GM19395 (cell line): ENCODE data around the gene ADAM11.
"Not testable (repeated sequence)": the region's sequence is repeated elsewhere in the genome, so short reads cannot be mapped to it uniquely, and the experiment has no call there.

Experiments
- ATAC-seq: cut with Tn5 transposase; IDR thresholded peaks from one replicate; pipeline ENCODE4 v1.9.1; 2021; ENCODE audit warnings: mild to moderate bottlenecking, moderate library complexity; ENCODE audit not compliant: unreplicated experiment

The ADAM11 gene, protein sequence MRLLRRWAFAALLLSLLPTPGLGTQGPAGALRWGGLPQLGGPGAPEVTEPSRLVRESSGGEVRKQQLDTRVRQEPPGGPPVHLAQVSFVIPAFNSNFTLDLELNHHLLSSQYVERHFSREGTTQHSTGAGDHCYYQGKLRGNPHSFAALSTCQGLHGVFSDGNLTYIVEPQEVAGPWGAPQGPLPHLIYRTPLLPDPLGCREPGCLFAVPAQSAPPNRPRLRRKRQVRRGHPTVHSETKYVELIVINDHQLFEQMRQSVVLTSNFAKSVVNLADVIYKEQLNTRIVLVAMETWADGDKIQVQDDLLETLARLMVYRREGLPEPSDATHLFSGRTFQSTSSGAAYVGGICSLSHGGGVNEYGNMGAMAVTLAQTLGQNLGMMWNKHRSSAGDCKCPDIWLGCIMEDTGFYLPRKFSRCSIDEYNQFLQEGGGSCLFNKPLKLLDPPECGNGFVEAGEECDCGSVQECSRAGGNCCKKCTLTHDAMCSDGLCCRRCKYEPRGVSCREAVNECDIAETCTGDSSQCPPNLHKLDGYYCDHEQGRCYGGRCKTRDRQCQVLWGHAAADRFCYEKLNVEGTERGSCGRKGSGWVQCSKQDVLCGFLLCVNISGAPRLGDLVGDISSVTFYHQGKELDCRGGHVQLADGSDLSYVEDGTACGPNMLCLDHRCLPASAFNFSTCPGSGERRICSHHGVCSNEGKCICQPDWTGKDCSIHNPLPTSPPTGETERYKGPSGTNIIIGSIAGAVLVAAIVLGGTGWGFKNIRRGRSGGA

DNA sequence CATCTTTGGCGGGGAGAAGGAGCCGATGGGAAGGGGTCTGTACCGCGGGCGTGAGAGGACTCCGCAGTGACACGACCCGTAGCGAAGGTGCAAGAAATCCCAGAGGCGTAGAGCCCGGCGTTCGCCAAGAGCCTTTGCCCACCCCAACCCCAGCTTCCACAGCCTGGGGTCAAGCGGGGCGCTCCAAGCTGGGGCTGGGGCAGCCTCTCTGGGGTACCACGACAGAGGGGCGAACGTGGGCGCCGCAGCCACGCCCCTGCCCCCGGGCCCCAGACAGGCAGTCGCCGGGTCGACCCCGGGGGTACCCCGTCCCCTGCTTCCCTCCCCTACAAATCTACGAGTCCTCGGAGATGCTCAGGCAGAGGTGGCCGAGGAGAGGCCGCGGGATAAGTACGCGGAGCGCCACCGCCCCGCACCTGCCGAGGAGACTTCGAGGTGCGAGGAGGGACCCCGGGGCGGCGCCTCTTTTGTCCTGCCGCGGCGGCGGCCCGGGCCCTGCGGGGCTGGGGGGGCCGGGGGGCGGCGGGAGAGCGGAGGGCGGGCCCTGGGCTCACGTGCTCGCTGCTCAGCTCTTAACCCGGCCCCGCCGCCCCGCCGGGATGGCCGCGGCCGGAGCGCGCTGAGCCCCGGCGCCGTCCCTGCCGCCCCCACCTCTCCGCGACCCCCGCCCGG, at the start of gene ADAM11:
ADAM11 (plus strand) TSS at position 575 of the 672 bp plus-strand sequence. CDS start 212 bp downstream, outside the sequence.
- no peak for ATAC-seq

DNA sequence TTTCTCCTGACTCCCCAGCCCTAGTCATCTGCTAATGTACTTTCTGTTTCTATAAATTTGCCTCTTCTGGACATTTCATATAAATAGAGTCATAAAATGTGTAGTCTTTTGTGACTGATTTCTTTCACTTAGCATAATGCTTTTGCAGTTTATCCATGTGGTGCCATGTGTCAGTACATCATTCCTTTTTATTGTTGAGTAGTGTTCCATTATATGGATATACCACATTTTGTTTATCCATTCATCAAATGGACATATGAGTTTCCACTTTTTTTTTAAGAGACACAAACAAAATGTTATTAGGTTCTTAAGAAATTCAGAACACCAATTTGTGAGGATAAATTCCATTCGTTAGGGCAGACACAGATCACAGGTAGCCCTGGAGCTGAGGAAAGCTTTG, 39.3 kb upstream of the ADAM11 start:
- ATAC-seq: no peak

DNA sequence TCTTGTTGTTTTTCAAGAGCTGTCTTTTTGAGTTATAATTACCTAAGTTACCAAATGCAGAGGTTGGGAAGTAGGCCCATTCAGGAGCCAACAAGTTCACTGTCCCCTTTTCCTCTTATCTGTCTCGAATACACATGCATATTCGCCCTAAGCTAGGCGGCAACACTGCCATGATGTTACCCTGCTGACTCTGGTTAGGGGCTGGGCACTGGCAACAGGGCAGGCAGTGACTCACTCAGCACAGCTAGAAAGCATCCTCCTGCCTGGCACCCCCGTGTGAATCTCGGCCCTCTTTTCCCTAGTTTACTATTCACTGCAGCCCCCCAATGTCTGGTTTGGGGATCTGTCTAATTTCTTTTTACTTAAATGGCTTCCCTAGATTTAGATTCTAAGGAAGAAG, 36.5 kb upstream of the ADAM11 start:
- no peak for ATAC-seq

DNA sequence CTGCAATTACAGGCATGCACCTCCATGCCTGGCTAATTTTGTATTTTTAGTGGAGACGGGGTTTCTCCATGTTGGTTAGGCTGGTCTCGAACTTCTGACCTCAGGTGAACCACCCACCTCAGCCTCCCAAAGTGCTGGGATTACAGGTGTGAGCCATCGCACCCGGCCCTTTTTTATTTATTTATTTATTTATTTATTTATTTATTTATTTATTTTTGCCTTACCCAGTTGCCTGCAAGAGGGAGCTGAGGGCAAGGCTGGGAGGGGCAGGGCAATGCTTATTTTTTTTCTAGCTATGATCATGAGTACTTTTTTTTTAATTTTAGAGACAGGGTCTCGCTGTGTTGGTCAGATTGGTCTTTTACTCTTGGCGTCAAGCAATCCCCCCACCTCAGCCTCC, 32.7 kb upstream of the ADAM11 start:
- not testable (repeated sequence) for ATAC-seq

DNA sequence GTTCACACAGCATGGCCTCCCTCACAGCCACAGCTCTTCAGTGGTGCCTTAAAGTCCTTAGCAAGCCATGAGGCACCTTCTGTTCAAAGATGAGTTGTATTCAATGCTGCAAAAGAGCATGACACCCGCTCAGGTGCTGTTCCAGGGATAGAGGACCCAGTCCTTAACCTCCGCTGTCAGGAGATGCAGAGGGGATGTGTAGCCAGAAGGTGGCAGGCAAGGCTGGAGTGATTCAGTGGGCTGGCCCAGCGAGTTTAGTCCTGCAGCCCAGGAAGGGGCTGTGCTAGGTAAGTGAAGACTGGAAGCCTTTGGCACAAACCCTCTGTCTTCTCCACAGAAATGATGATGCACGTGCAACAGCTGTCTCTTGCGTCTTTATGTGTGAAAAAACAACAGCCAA, 25.0 kb upstream of the ADAM11 start:
- no peak for ATAC-seq

DNA sequence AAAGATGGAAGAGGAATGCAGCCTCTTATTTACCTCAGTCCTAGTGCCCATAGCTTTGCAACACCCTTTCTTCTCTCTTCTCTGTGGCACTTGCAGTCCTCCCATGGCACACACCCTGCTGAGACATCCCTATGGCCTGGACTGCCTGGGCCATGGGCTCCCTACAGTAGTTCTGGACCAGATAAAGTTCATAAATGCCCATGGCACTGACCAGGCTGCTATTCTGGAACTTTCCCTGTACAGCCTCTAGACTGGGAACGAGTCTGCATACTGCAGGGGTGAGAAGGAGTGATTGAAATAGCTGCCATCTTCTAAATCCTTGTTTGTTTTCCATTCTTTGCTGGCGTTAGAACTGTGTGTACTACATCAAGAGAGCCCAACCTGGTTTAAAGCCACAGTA, 24.5 kb upstream of the ADAM11 start:
- ATAC-seq: no peak

DNA sequence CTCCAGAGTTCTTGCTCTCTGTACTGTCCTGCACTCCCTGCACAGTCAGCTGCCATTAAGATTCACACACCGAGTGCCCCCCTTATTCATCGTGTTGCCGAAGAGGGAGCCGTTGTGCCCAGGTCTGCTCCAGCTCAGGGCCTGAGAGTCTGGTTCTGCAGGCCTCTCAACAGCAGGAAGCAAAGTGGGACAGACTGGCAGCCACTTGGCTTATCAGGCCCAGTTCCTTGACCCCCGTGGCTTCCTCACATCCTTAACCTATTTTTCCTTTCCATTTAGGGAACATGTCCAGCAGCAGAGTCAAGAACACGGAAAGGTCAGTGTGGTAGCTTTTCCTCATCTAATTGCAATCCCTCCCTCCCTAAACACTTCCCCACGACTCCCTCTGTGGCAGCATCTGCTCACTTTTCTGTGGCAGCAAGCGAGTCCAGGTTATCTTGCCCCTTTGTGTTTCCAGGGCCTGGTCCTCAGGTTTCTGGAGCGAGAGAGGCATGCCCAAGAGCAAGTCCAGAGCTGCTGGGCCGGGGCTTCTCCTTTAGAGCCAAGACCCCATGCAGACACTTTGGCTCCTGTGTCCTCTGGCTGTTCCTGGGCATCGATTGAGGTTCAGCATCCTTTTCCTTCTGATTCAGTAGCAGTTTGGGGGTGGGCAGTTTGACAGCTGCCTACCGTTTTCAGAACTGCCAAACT, 22.1 kb upstream of the ADAM11 start:
- ATAC-seq: no peak

DNA sequence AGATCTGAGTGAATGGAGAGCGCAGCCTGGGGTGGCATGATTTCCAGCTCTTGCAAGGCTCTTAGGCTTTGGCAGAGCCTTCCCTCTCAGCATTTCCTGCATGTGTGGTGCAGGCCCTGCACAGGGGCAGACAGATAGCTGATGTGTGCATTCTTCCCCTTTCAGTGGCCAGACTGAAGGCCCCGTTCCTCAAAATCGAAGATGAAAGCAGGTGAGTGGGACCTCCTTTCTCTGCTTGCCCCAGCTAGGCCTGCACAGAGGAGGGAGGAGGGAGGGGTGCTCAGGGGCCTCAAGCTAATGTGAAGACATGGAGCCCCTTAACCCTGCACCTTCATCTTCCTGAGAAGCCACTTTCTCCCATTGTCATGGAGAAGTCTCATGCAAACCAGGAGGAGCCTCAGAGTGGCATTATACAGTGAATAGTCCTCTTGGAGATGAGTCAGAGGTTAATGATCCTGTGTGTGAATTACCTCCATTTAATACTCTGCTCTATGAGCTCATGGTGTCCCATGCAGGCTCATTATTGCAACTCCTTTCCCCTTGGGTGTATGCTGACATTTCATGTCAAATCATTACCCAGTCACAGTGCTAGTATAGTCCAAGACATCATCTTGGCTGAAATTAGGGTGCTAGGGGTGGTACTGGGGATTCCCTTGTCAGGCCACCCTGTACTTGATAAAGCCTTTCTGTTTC, 20.4 kb upstream of the ADAM11 start:
- ATAC-seq: no peak

DNA sequence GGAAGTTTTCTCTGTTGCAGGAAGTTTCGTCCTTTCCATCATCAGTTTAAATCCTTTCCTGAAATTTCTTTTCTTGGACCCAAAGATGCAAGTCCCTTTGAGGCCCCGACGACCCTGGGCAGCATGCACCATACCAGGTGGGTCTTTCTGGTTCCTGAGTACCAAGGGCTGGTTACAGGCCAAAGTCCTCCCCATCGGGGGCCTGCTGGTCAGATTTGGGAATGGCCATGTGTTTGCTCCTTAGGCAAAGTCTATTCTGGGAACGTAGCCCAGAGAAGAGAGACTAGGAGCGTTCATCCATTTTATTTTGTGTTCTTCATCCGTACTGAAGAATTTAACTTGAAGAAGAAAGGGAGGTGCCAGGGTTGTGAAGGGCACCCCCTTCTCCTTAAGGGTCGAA, 17.5 kb upstream of the ADAM11 start:
- ATAC-seq: no peak

DNA sequence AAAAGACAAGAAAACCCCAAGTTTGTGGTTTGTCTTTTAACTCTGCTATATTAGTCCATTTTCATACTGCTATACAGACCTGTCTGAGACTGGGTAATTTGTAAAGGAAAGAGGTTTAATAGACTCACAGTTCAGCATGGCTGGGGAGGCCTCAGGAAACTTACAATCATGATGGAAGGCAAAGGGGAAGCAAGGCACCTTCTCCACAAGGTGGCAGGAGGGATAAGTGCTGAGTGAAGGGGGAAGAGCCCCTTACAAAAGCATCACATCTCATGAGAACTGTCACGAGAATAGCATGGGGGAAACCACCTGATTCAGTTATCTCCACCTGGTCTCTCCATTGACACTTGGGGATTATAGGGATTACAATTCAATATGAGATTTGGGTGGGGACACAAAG, 13.5 kb upstream of the ADAM11 start:
- no peak for ATAC-seq

DNA sequence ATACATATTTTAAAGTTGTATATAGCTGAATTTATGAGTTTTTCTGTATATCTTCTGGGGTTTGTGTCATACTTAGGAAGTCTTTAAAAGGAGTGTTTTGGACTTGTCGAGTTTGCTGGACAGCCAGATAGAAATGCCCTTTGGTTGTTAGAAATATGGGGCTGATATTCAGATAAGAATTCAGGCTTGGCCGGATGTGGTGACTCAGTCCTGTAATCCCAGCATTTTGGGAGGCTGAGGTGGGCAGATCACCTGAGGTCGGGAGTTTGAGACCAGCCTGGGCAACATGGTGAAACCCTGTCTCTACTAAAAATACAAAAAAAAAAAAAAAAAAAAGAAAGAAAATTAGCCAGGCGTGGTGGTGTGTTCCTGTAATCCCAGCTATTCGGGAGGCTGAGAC, 13.1 kb upstream of the ADAM11 start:
- not testable (repeated sequence) for ATAC-seq

DNA sequence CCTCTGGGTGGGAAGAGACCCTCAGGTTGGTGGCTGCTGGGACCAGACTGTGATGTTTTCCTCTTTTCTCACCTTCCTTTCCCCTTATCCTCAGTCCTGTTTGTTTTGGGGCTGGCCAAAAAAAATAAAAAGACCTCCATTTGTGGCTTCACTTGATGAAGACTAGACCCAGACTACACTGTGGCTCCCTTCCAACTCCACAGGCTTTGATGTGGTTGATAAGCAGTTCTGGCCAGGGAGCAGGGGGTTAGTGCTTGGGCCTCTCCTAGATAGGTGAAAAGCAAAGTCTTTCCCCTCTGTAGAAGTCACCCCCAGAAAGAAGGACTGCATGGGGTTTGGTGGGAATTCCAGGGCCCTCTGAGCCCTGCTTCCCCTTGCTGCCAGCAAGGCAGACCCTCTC, 11.2 kb upstream of the ADAM11 start:
- ATAC-seq: no peak

DNA sequence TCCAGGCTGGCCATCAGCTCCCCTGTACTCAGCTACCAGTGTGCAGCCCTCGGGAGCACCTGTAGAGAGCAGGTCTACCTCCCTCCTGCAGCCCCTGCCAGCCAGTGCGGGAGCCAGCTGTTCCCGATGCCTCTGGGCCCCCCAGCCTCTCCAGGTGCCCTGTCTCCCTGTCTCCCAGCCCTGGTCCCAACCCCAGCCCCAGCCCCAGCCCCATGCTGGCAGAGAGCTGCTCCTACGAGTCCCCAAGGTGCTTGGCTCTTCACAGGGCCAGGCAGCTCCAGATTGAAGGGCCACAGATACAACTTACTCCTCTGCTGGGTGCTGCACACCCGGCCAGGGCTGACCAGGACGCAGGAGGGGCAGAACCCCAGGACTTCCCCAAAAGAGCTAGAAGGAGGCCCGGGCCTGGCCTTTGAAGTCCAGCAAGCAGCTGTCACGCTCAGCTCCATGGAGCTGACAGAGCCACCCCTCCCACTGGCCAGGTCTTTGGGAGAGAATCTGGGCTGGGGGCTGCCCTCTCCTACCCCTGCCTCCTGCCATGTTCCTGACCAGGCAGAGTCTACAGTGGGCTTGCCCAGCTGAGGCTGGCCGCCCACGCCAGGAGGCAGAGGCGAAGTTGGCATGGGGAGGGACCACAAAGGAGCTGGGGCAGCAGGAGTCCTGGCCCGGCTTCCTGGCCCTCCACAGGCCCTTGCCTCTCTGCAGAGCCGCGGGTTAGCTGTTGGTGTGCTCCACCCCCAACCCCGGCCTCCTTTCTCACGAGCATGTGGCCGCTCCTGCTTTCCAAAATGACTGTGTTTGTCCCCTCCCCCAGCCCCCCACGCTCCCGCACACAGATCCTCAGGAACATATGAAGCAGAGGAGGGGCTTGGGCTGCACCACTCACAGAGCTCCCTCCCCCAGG, 9.5 kb upstream of the ADAM11 start:
- ATAC-seq: no peak

DNA sequence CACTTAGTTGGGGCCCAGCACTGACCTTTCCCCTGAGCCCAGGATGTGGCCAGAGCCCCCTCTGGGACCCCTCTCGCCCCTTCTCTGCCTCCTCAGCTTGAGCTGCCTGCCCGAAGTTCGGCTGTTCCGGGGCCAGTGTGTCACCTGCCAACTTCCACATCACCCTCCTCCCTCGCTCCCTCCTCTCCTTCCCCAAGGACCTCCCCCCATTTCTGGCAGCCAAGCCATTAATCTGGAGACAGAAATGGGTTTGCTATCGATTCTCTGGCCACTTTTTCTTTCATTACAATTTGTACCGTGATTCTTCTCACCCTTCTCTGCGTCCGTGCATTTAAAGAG, 8.8 kb upstream of the ADAM11 start:
- ATAC-seq: no peak

DNA sequence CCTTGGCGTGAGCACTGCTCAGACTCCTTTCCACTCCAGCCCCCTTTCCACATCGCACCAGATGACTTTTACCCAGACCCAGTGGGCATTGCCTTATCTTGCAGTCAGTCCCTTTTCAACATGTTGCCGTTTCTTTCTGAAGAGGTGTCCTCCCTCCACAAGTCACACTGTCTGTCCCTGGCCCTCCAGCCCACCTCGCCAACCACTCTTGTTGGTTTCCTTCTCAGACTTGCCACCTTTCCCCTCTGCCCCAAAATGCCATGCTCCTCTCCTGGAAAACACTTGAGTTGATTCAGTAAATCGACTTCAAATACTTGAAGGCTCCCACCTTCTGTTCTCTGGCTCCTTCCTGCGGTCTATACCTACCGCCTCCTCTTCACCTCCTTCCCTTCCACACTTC, 7.5 kb upstream of the ADAM11 start:
- ATAC-seq: no peak

DNA sequence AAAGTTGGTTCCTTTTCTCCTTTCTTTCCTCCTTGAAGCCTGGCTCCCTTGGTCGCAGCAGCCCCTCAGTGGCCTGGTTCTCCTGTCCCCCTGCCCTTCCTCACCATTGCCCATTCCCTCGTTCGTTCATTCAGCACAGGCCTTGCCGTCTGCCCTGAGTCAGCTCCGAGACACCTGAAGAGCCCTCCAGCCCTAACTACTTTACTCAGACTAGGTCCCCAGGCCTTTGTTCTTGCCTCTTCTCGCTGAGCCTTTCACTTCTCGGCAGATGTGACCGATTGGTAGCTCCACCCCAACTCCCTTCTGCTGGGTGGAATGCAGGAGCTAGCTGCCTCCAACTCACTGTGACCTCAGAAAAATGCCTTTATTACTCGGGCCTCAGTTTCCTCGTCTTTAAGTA, 7.0 kb upstream of the ADAM11 start:
- no peak for ATAC-seq

DNA sequence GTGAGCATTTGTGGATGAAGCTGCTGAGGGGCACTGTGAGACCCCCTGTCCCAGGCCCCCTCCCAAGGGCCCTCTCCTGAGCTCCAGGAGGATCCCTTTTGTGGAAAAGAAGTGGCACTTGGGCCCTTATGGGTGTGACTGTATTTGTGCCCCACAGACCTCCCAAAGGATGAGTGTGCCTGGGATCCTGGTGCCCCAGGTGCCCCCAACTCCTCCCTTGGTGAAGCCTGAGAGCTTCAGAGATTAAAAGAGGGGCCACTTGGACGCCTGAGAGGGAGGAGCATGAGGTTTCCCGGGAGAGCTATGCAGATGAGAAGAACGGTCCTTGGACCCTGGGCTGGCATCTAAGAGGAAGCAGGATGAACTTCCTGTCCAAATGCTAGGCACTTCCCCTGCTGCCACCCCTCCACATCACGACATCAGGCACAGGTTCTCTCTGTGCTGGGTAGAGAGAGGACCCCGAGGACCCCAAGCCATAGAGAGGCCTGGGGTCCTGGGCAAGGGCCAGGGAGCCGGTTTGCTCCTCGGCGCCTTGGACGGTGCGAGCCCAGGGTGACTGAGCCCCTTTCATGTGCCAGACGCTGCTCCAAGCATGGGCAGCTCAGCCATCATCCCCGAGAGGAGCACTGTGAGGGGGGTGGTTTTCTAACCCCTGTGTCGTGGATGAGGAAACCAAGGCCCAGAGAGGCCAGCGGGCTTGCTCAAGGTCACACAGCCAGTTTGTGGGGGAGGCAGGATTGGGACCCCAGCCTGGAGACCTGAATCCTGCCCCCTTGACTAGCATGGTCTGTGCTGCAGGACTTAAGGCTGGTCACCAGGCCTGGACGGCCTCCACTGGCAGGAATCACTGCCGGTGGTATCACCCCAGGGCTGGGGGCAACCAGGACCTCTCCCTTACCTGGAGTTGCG, 5.6 kb upstream of the ADAM11 start:
- no peak for ATAC-seq

DNA sequence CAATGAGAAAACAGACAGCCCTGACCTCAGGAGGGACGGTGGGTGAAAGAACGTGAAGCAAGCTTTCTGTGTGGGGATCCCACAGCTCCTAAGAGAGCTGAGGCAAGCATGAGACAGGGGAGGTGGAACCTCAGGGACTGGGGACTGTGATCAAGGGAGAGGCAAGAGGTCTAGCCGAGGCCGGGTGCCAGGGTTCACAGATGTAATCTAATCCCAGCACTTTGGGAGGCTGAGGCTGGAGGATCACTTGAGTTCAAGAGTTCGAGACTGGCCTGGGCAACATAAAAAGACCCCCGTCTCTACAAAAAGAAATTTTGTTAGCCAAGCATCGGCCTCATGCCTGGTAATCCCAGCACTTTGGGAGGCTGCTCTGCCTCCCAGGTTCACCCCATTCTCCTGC, 4.5 kb upstream of the ADAM11 start:
- no peak for ATAC-seq

DNA sequence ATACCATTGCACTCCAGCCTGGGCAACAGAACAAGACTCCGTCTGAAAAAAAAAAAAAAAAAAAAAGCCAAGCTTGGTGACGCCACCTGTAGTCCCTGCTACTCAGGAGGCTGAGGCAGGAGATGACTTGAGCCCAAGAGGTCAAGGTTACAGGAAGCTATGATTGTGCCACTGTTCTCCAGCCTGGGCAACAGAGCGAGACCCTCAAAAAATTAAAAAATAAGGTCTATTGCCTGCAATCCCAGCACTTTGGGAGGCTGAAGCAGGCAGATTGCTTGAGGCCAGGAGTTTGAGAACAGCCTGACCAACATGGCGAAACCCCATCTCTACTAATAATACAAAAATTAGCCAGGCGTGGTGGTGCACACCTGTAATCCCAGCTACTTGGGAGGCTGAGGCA, 3.6 kb upstream of the ADAM11 start:
- ATAC-seq: not testable (repeated sequence)
